Measurements from ENCODE around the gene S100A2.

Gene S100A2

DNA sequence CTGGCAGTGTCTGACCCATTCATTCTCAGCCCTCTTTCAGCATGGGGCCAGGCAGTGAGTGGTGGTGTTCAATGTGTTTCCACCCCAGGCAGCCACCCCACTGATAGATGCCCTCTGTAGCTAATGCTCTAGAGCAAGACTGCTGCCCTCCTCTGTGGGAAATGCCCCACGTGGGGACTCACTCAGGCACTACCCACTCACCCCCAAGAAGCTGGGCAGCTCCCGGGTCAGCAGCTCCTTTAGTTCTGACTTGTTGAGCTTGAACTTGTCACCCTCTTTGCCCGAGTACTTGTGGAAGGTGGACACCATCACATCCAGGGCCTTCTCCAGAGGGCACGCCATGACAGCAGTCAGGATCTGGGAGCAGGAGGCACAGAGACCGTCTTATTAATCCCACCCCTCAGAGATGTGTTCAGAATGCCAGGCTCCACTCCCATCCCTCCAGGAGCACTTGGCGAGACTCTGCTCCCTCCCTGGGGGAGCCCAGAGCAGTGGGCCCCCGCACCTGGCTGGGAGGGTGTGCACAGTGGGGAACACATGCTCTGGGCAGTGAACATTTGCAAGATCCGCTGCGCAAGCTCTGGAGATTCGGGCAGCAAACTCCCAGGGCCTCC is 21.1 kb downstream of the S100A2 start:
- DNase-seq: no peak

DNA sequence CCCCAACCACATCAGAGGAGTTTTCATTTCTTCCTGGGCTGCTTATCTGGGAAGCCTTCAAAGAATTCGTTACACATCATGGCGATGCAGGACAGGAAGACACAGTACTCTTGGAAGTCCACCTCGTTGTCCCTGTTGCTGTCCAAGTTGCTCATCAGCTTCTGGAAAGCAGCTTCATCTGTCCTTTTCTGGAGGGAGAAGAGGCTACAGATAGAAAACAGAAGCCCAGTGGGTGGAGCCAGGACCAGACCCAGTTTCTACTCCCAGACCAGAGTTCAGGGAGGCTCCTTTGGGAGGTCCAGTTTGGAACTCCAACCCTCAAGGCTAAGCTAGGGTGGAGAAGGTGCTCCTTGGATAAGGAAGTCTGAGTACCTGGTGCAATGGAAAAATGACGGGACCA is 21.9 kb downstream of the S100A2 start:
- DNase-seq: no peak

DNA sequence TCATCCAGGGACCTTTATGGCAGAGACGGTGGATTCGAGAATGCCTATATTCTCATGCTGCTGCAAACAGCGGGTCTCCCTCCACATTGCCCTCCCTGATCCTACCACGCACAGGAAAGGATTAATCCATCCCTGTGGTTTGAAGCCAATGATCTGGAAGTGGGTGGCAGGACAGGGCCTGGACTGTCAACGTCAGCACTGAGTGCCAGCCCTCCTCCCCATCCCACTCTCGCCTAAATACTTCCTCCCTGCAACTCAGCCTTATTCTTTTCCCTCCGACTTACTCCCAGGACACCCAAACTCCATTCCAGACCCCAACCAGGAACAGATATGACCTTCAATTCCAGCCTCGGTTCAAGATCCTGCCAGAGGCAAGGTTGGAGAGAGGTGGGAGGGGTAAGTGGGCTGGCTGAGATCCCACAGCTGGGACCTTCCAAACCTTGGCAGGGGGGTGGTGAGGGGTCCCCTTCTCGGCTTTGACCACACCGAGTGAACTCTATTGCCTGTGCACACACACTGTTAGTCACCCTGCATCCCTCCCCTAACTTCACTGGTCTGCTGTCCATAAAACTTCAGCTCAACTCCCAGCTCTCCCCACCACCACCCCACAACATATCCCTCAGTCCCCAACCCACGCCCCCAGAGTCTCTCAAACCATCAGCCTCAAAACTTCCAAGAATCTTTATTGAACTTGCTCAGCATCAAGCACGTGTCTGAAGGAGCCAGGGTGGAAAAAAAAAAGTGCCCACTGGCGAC is 22.5 kb downstream of the S100A2 start:
- DNase-seq: no peak

DNA sequence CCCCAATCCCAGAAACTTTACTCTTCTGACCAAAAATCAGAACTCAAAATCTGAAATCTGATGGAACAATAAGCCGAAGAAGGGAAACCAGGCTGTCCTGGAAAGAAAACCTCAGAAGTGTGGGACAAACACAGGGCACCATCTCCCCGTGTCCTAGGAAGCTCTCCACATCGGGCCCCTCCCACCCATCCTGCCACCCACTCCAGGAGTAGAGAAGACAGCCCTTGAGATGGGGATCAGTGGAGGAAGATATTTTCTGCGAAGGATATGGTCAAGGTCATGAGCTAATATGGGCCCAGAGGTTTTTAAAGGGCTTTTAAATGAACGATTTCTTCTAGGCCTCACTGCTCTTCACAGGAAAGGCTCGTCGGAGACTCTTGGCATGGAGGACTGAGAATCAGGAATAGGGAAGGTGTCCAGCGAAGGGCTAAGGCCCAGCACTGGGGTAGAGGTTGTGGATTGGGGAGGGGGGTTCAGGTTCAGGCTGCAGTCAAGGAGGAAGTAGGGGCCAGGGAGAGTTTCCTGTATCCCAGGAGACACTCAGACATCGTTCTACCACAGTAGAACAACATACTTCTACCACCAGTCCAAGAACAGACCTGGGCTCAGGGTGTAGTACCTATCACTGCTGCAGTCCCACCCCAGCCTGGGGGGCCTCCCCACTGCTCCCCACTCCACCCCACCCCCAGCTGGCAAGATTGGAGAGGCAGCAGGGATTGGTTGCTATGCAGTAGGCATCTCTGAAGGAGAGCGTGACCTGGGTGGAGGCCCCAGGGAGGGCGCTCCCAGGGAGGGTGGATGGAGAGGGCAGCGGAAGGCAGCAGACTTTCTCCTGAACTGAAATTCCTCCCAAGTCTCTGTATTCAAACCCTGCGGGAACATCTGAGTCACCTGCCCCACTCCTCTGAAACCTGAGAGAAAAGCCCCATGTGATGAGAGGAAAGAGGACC is 23.7 kb downstream of the S100A2 start:
- no peak for DNase-seq

DNA sequence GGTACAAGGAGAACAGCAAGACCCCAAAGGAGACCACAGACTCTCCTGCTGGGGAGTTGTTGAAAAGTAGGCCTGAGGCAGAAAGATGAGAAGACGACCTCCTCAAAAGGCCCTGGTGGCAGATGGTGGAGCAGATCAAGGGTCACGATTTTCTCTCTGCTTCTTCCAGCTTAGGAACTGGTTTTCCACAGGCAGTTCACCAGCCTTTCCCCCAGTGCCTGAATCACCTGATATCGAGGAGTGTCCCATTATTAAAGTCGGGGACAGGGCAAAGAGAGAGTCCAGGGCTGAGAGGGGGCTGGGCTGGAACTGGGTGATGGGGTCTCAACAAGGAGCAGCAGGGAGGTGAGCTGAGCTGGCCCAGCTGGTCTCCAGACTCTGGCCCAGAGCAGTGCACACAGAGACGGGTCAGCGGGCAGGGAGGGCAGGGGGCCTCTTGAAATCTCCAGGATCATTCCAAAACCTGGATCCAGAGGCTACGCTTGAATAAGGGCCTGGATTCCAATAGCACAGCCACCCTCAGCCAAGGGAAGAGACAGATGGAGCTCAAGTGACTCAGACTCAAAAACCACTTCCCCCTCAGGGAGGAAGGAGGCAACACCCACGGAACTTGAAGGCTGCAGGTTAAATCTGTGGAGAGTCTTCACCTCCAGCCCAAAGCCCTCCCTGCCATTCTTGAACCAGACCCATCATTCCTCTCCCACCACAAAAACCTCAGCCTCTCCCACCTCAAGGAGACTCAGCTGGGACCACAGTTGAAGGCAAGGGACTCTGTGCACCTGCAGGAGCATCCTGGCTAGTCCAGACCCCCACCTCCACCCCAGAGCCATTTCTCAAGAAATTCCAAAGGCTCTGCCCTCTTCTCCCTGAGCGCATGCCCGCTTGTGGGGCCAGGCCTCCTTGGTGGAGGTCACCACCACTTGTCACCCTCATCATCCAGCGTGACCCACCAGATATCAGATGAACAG is 25.0 kb downstream of the S100A2 start, which contains the start of gene S100A5:
Gene S100A5, minus strand, starts transcription at position 541 of the 968 bp plus-strand sequence. CDS start 743 bp downstream, outside the sequence.
- DNase-seq: peak; percentile 50

DNA sequence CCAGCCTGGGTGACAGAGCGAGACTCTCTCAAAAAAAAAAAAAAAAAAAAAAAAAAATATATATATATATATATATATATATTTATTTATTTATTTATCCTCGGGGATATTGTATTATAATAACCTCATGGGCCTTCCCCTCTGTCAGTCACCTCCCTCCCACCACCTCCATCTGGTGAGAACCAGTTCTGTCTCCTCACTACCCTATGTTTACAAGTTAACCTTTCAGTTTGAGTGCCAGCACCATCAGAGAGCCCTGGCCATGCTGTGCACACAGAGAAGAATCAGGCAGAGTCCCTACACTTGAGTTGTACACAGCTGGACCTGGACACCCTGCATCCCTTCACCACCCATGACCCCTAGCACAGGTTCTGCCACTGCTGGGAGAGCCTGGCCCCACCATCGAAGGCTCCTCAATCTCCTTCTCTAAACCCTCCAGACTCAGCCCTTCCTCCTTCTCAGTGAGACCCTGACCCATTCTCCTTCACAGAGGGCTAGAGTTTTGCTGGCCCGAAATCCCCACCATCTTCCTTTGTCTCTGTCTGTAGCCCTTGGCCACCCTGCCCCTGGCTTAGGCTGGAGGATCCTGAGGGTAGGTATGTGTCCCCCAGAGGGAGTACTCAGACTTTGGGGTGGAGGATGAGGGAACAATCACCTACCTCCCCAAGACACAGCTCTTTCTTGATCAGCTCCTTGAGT is 26.1 kb downstream of the S100A2 start:
- DNase-seq: no peak

DNA sequence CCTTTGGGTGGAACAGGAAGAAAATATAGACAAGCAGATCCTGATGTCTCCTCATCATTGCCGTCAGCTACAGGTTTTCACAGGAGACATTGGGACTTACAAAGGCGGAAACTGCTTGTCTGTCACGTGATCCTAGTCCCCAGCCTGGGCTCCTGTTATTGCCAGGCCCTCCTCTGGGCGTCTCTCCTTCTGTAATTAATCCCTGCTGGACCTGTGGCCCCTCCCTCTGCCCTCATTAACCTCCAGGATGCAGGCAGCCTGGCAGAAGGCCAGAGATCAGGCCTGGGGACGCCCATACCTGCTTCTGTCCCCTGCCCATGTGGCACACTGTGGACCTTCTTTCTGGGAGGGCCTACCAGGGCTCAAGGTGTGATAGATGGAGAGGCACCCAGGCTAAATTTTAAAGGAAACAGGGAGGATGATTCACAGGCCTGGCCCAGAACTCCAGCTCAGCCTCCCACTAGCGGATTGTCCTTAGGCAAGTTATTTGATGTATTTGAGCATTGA is 27.3 kb downstream of the S100A2 start:
- peak; percentile 38 for DNase-seq

DNA sequence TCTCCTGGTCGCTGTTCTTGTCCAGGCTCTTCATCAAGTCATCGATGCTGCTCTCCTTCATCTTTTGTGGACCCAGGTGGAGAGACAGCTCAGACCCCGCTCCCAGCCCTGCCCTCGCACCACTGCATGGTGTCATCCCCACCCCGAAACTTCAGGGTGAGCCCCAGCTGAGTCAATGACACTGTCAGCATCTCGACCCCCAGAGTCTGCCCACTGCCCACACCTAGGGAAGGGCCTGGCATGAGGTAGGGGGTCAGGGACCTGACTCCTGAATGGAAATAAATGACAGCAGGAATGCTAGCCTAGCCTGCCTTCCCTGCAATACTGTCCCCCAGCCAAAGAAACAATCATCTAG is 28.3 kb downstream of the S100A2 start:
- no peak for DNase-seq

DNA sequence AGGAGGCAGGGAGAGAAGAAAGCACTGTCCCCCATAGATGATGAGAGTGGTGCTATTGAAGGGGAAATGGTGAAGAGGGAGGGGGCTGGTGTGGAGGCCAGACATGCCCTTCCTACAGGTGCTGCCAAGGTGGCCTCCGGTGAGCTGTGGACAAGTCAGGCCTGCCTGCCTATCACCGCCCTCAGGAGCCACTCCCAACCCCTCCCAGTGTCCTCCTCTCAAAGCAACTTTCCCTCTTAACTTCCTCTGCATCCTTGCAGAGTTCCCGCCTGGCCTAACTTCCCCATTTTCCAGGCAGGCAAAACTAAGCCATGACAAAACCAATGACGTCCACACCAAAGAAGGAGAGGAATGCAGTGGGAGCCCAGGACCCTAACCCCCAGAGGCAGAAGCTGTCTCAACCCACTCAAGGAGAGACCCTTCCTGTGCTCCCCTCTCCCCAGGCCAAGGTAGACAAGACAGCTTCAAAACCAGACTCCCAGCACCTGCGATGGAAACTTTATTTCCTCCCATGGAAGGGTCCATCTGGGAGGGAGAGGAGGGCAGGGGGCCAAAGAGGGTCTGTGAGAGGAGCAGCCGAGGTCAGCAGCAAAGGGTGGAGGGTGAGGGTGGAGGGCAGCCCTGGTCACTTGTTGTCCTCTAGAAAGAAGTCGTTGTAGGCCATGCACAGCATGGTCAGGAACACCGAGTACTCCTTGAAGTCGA is 28.8 kb downstream of the S100A2 start:
- DNase-seq: no peak

DNA sequence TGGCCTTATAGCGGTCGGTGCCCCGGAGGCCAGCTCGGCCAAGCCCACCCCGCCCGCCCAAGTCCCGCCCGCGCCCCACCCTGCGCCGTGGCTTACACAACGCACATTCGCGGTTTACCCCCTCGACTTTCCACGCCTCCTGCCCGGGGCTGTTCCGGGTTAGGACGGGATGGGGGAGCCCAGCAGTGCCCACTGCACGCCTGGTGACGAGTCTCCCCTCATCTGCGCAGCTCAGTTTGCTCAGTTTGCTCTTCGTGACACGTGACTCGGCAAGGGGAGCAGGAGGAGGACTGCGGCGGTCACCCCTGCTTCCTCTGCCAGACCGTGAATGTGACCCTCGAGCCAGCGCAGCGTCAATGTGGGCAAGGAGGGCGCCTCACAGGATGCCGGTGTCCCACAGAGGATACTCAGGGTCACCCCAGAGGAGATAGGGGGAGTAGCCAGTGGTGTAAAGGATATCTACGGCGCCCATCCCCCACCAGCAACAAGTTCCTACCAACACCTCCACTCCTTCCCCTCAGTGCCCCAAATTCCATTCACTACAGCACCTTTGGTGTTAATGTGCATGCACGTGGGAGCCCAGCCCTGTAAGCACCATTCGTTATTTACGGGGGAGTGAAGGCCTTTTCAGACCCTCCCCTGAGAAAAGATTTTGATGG is 29.5 kb downstream of the S100A2 start:
- DNase-seq: peak; percentile 93

DNA sequence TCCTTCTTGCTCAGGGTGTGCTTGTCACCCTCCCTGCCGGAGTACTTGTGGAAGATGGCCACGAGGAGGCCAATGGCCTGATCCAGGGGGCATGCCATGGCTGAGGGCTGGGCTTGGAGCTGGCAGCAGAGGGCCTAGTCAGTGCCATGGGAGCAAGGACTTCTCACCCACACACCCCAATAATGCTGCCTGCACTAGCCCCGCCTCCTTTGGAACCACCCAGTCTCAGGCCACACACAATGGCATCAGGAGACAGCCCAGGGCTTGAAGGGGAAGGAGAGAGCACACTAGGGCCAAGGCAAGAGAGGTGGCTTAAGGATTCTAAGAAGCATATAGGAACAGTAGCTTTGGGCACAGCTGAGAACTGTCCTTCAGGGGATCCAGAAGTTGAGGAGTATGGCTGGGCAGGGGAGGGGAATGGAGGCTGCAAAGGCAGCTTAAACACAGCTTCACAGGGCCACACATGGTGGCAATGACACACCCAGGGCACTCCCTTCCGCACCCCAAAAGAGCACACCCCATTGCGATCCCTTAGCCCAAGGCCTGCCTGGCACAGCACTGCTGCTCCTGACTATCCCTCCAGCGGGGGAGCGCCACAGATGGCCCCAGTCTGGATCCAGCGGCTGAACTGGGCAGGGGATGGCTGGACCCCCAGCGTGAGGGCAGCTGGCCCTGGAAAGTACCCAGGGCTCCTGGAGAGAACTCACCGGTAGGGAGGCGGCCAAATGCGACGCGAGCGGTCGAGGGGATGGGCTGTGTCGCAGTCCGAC is 30.2 kb downstream of the S100A2 start, which contains the start of gene S100A6:
Gene S100A6, minus strand, starts transcription at position 750 of the 770 bp plus-strand sequence. Its CDS starts 652 bp downstream, at position 98.
- peak; percentile 51 for DNase-seq

DNA sequence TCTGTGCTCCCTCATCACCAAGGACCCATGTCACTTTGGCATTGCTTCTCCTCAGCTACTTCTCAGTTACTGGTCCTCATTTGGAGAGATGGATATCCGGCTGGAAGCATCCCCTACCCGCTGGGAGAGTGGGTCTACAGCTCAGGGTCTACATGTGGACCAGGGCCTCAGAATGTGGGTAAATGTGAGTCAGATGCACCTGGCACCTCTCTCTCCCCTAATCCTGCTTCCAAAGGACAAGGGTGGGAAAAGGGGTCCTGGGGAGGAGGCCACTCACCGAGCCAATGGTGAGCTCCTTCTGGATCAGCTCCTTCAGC is 30.8 kb downstream of the S100A2 start:
- no peak for DNase-seq

DNA sequence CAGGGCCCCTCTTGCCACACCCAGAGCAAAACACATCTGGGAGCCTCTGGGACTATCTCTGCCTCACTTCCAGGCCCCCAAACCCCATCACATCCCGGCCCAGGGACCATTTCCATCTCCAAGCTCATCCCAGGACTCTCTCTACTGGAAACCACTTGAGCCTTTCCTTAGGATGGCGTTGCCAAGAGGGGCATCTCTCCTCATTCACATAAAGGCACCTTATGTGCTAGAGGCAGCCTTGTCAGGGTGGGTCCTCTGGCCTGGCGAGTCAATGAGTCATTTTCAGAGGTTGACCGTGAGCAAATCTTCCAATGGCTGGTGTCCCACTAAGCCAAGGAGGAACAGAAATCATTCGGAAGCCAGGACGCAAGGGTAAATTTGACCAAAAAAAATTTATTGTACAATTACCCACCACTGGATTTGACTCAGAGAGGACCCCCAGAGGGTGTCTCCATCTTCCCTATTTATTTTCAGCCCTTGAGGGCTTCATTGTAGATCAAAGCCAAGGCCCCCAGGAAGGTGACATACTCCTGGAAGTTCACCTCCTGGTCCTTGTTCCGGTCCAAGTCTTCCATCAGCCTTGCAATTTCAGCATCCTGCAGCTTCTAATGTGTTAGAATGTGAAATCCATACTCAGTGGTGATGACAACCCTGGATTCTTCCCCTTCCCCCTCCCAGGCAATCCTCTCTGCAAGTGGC is 31.3 kb downstream of the S100A2 start:
- peak; percentile 42 for DNase-seq

DNA sequence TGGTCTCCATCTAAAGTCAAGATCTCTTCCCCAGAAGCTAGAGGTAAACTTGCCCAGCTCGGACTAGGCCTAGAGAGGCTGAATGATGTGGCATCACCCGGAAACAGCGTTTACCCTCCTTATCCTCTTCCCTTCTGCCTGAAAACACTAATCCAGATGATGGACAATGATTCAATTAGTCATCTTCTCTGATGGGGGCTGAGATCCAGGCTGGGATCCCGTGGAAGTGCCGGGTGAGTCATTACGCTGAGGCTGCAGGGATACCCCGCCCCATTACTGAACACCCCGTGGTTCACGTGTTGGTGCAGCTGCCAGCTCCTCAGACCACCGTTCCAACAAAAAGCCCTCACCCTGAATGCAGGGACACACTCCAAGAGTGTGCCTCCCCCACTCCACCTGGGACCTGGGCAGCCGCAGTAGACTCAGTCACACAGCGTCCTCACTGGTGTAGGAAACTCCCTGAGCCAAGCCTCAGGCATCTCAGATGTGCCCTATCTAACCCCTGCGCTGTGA is 31.9 kb downstream of the S100A2 start:
- DNase-seq: peak; percentile 93

DNA sequence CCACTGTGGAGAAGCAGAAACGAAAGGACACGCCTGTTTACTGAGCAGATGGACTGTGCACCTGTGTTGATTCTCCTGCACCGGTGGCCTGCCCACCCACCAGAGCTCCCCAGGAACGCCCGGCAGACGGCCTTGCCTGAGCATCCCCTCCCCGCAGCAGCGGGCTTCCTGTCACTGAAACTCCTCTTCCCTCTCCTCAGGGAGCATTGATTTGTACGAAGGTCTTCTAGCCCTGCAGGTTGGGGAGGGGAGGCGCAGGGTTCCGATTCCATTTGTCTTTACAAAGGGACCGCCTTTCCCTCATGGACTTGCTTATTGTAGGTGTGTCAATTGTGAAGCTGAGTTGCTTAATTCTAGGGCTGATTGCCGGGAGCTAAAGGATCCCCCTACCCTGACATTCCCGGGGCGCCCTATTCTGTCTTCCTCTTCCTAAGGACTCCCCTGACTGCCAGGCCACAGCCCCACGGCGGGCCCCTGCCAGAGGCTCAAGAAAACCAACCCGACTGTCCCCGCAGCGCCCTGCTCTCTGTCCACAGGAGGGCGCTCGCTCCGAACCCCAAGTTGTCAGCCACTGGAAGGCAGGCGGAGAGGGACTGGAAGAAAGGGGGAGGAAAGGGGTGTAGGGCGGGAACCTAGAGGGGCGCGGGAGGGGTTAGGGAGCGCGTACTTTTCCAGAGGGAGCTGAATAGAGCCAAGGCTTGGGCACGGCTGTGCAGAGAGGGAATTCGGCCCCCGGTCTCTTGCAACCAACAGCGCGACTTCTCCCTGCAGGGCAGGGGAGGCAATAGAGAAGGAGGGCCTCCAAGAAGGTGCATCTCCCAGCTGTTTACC is 32.7 kb downstream of the S100A2 start:
- DNase-seq: peak; percentile 91

DNA sequence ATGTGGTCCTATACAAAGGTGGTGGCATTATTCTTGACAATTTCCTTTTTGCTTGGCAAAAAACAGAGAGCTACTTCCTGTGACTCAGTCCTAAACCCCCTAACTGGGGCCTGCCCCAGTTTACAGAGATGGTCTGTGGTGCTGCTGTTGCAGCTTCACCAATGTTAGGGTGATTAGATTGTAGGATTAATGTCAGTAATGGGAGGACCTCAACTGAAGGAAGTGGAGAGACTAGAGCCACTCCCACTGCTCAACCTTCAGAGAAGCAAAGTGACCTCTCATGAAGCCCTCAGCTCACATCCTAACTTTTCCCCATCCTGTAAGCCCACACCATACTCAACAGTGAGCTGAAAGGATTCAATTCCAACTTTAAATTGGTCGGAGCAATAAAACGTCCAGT is 33.5 kb downstream of the S100A2 start:
- no peak for DNase-seq

DNA sequence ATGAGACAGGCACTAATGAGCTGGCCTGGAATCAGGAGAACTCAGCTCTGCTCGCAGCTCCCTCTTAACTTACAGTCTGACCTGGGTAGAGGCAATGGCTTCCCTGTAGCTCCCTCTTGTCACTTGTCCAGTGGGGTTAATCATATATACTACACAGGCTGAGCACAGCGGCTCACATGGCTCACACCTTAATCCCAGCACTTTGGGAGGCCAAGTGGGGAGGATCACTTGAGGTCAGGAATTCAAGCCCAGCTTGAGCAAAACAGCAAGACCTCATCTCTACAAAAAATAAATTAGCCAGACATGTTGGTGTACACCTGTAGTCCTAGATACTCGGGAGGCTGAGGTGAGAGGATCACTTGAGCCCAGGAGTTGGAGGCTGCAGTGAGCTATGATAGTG is 34.0 kb downstream of the S100A2 start:
- no peak for DNase-seq

Measured in fibroblast of skin of scalp (primary cell).